RWPE2 (cell line): Measurements from ENCODE around the gene OR8D2.

Experiments used
- ATAC-seq: fragments of 200-7000 bp; cut with Tn5 transposase; 3 replicates; pipeline ENCODE4 v1.9.1; 2021; ENCODE audit warnings: low read depth
- DNase-seq: peaks from one replicate; pipeline ENCODE4 v3.0.0-alpha.2; 2020; ENCODE audit warnings: low spot score
- H3K27ac ChIP-seq: fragments of 450-650 bp; 2 replicates; pipeline ENCODE4 v1.5.1; 2017; ENCODE audit warnings: mild to moderate bottlenecking; ENCODE audit not compliant: poor library complexity, severe bottlenecking
- H3K27me3 ChIP-seq: fragments of 250-450 bp; sonication (Bioruptor Pico); 2 replicates; pipeline ENCODE4 v1.5.1; 2021; ENCODE audit warnings: mild to moderate bottlenecking, moderate library complexity; ENCODE audit not compliant: insufficient read depth, poor library complexity, severe bottlenecking
- H3K36me3 ChIP-seq: fragments of 250-450 bp; sonication (Bioruptor Pico); 2 replicates; pipeline ENCODE4 v1.5.1; 2020; ENCODE audit warnings: low read depth, mild to moderate bottlenecking, moderate library complexity
- H3K4me1 ChIP-seq: fragments of 250-450 bp; sonication (Bioruptor Pico); 2 replicates; pipeline ENCODE4 v1.5.1; 2021; ENCODE audit warnings: mild to moderate bottlenecking, moderate library complexity; ENCODE audit not compliant: insufficient read depth, poor library complexity, severe bottlenecking
- H3K4me3 ChIP-seq: fragments of 250-450 bp; sonication (Bioruptor Pico); 2 replicates; pipeline ENCODE4 v1.5.1; 2021; ENCODE audit warnings: mild to moderate bottlenecking, moderate library complexity; ENCODE audit not compliant: severe bottlenecking
- H3K9me3 ChIP-seq: fragments of 250-450 bp; sonication (Bioruptor Pico); 2 replicates; pipeline ENCODE4 v1.5.1; 2021; ENCODE audit warnings: mild to moderate bottlenecking, moderate library complexity; ENCODE audit not compliant: severe bottlenecking
- TF ChIP-seq, protein P1 (sequence below): fragments of 450-650 bp; IDR thresholded peaks from one replicate; pipeline ENCODE4 v1.5.1; 2017; ENCODE audit warnings: mild to moderate bottlenecking, moderate library complexity; ENCODE audit not compliant: poor library complexity, severe bottlenecking

The OR8D2 gene

DNA sequence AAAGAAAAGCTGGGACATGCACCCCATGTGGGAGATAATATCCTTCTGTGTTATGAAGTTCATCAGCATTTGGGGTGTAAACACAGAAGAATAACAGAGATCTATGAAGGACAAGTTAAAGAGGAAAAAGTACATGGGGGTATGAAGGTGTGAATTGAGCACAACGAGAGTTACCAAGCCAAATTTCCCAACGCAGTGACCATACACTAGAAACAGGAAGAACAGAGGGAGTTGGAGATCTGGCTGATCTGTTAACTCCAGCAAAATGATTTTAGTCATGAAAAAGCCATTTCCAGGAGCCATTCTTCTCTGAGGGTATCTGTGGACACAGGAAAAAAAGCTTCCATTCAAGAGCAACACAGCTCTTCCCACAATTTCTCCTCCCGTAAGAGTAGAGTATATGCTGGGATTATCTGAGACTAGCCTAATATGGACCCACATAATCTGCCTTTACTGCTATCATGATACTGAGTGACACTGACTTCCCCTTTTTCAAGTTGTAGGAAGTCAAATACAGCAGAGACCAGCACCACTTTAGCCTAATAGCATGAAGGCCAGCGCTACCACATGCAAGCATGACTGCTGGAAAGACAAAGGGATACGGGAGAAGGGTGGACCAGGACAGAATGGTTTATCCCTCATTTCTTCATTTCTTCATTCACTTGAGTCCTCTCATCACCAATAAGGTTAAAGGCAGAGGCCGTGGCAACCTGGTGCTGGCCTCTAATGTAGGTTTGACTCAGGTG is 19.6 kb upstream of the OR8D2 start:
- Histone ChIP-seq H3K27me3 (peaks cover 5% of the 10 kb centered on the region), H3K4me1 (no peaks in the 10 kb centered on the region), H3K36me3 (no peaks in the 10 kb centered on the region), H3K4me3 (no peak overlapping the region), H3K27ac (no peak overlapping the region), H3K9me3 (no peaks in the 10 kb centered on the region)
- ATAC-seq (no peak), DNase-seq (no peak)
- TF ChIP-seq, protein P1, sequence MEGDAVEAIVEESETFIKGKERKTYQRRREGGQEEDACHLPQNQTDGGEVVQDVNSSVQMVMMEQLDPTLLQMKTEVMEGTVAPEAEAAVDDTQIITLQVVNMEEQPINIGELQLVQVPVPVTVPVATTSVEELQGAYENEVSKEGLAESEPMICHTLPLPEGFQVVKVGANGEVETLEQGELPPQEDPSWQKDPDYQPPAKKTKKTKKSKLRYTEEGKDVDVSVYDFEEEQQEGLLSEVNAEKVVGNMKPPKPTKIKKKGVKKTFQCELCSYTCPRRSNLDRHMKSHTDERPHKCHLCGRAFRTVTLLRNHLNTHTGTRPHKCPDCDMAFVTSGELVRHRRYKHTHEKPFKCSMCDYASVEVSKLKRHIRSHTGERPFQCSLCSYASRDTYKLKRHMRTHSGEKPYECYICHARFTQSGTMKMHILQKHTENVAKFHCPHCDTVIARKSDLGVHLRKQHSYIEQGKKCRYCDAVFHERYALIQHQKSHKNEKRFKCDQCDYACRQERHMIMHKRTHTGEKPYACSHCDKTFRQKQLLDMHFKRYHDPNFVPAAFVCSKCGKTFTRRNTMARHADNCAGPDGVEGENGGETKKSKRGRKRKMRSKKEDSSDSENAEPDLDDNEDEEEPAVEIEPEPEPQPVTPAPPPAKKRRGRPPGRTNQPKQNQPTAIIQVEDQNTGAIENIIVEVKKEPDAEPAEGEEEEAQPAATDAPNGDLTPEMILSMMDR, result no peak

GRCh38 chr11:124331873-124332272 is 11.9 kb upstream of the OR8D2 start:
- ATAC-seq (no peak), DNase-seq (no peak)
- Histone ChIP-seq H3K9me3 (no peaks in the 10 kb centered on the region), H3K36me3 (no peaks in the 10 kb centered on the region), H3K4me3 (no peak overlapping the region), H3K27ac (no peak overlapping the region), H3K27me3 (peaks cover 25% of the 10 kb centered on the region), H3K4me1 (no peaks in the 10 kb centered on the region)
- TF ChIP-seq, protein P1, result no peak

DNA sequence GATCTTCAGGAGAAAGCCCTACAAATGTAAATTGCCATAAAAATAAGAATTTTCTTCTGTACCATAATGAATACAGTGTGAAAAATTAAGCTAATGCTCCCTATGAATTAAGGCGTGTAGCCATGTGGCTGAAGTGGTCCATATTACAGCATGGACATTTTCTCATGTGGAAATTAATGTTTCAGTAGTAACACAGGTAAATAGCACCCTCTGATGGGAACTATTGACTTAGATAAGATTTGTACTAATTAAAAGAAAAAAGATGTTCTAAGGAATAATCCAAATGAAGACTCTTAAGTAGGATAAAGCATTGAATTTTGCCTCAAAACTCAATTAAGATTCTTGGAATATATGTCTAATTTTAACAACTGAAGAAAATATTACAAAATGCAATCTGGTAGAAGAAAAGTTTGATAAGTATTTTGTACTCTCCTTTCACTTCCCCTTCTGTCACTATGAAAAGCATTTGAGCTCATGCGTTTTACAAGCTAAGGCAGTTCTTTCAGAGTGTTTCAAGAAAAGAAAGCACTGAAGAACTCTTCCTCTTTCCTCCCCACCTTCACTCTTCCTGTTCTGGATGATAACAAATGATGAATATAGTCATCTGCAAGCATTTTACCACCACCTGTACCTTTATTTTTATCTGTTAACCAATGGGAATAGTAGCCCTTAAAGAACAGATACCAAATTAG is 9.9 kb upstream of the OR8D2 start:
- Histone ChIP-seq H3K9me3 (no peaks in the 10 kb centered on the region), H3K27me3 (peaks cover 25% of the 10 kb centered on the region), H3K36me3 (no peaks in the 10 kb centered on the region), H3K27ac (no peak overlapping the region), H3K4me1 (no peaks in the 10 kb centered on the region), H3K4me3 (no peak overlapping the region)
- no peak for ATAC-seq
- TF ChIP-seq, protein P1, result peak; percentile 4
- DNase-seq, result no peak

DNA sequence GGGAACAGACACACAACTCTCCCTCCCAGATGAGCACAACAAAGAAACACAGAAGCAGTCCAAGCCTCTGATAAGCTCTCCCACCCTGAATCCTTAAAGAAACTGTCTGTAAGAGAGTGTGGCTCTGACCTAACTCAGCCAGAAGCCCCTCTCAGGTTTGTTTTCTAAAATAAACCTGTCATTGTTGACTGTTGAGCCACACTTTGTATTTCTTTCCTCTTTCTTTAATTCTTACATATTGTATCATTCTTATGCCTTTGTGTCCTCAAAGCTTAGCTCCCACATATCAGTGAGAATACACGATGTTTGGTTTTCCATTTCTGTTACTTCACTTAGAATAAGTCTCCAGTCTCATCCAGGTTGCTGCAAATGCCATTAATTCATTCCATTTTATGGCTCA is 7.8 kb upstream of the OR8D2 start:
- peaks cover 32% of the 10 kb centered on the region for H3K27me3 ChIP-seq
- ATAC-seq, result no peak
- TF ChIP-seq, protein P1, result no peak
- no peaks in the 10 kb centered on the region for H3K4me1 ChIP-seq
- DNase-seq, result no peak
- no peak overlapping the region for H3K4me3 ChIP-seq
- no peaks in the 10 kb centered on the region for H3K36me3 ChIP-seq
- no peaks in the 10 kb centered on the region for H3K9me3 ChIP-seq
- H3K27ac ChIP-seq, result no peak overlapping the region

DNA sequence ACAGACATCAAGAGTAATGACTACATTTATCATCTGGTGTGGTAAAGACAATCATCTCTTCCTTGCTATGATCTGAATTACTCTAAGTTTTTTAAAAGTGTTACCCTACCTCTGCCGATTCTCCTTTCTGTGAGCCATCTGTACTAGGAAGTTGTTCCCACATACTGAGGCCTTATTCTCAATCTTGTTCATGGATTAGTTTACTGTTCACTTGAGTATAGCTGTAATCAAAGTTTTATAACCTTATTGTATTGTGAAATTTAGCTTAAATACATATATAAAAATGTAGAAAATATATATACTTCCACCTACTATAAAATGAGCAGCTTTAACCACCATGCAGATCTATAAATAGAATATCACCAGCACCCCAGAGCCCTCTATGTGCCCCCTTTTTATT is 2.4 kb upstream of the OR8D2 start:
- Histone ChIP-seq H3K9me3 (no peaks in the 10 kb centered on the region), H3K4me3 (no peak overlapping the region), H3K4me1 (no peaks in the 10 kb centered on the region), H3K27ac (no peak overlapping the region), H3K27me3 (peaks cover 28% of the 10 kb centered on the region), H3K36me3 (no peaks in the 10 kb centered on the region)
- ATAC-seq (no peak), DNase-seq (no peak)
- TF ChIP-seq, protein P1, result no peak
